HCT116 (cell line): Measurements from ENCODE around the gene CSF1R. TPM values are rescaled to one million over a fixed set of nuclear protein-coding genes. Genes with fewer than 3 reads are reported as not detected.

ENCODE experiments used
- ATAC-seq: fragments of 200-7000 bp; cut with Tn5 transposase; 2 replicates; pipeline ENCODE4 v1.9.1; 2020; ENCODE audit warnings: mild to moderate bottlenecking, moderate library complexity
- BruUV-seq: library from RNA; stranded (reverse); fragments of 400-500 nt; replicated peaks from 2 replicates; lab custom pipeline; 2021; lab: Mats Ljungman, UMichigan
- CTCF ChIA-PET: fragments of 300-600 bp; sonication (Branson Sonifier 250); formaldehyde crosslinking; loops from one replicate; lab custom pipeline; 2021; ENCODE audit warnings: antibody characterized with exemption; lab: Charles Lee
- POLR2A ChIA-PET: fragments of 300-600, 350-600 bp; sonication (Branson Sonifier 250); formaldehyde crosslinking; loops from one replicate; lab custom pipeline; 2021; ENCODE audit warnings: antibody characterized with exemption; lab: Charles Lee
- RAD21 ChIA-PET, 2 experiments: fragments of 300-600 bp; sonication (Branson Sonifier 250); formaldehyde crosslinking; loops; one replicate each; lab custom pipeline; 2023; ENCODE audit warnings: low total read pairs in 2 of 2; ENCODE audit not compliant: uncharacterized antibody in 2 of 2, unreplicated experiment in 2 of 2, low non-redundant PET in 1 of 2; lab: Charles Lee
- DNase-seq: peaks from one replicate; pipeline ENCODE4 v3.0.0-alpha.2; 2010; ENCODE audit warnings: low read depth, low spot score
- H2AFZ ChIP-seq: fragments of 200-600 bp; shearing (Covaris generic), sonication (generic); 2 replicates; pipeline ENCODE4 v1.6.1; 2017; ENCODE audit warnings: low read depth, mixed run types, mixed read lengths, antibody characterized with exemption, low read length; ENCODE audit not compliant: poor library complexity, severe bottlenecking
- H3K27ac ChIP-seq: 2 replicates; pipeline ENCODE4 v1.5.1; 2012; ENCODE audit warnings: low read depth, low read length
- H3K27me3 ChIP-seq: fragments of 200-600 bp; sonication (generic); 2 replicates; pipeline ENCODE4 v1.6.1; 2016; ENCODE audit warnings: mixed run types, low read length, mixed read lengths; ENCODE audit not compliant: insufficient read depth
- H3K36me3 ChIP-seq, 2 experiments: fragments of 200-500 bp in 1 of 2; fragments of 200-600 bp in 1 of 2; sonication (Bioruptor generic) in 1 of 2; sonication (generic) in 1 of 2; 2 replicates each; pipeline versions ENCODE4 v1.5.1 to v1.6.1; 2014 to 2016; ENCODE audit warnings: low read length in 2 of 2, inconsistent platforms in 1 of 2, mixed read lengths in 1 of 2, mixed run types in 1 of 2; ENCODE audit not compliant: insufficient read depth in 2 of 2, control insufficient read depth in 1 of 2
- H3K4me1 ChIP-seq, 2 experiments: fragments of 200-600 bp in 1 of 2; sonication (generic) in 1 of 2; 2 replicates each; pipeline versions ENCODE4 v1.5.1 to v1.6.1; 2012 to 2017; ENCODE audit warnings: low read length in 2 of 2, inconsistent platforms in 1 of 2, mild to moderate bottlenecking in 1 of 2, mixed read lengths in 1 of 2, mixed run types in 1 of 2, moderate library complexity in 1 of 2; ENCODE audit not compliant: insufficient read depth in 2 of 2, control insufficient read depth in 1 of 2
- H3K4me2 ChIP-seq: fragments of 200-600 bp; sonication (generic); 2 replicates; pipeline ENCODE4 v1.6.1; 2017; ENCODE audit warnings: mixed run types, low read length, mixed read lengths
- H3K4me3 ChIP-seq, 2 experiments: fragments of 200-600 bp in 1 of 2; sonication (generic) in 1 of 2; replicated peaks in 1 of 2; 2 replicates each; pipeline ENCODE4 v1.5.1; 2011 to 2016; ENCODE audit warnings: low read length in 2 of 2, control low read depth in 1 of 2, low read depth in 1 of 2, mild to moderate bottlenecking in 1 of 2, mixed read lengths in 1 of 2, mixed run types in 1 of 2
- H3K79me2 ChIP-seq: fragments of 200-600 bp; sonication (generic); 2 replicates; pipeline ENCODE4 v1.6.1; 2017; ENCODE audit warnings: mild to moderate bottlenecking, mixed run types, low read length, moderate library complexity, mixed read lengths; ENCODE audit not compliant: insufficient read depth
- H3K9ac ChIP-seq: fragments of 200-600 bp; sonication (generic); 2 replicates; pipeline ENCODE4 v1.6.1; 2016; ENCODE audit warnings: low read length, mixed read lengths
- H3K9me2 ChIP-seq: fragments of 200-600 bp; sonication (generic), shearing (Covaris generic); 2 replicates; pipeline ENCODE4 v1.6.1; 2017; ENCODE audit warnings: mixed run types, mild to moderate bottlenecking, moderate library complexity; ENCODE audit not compliant: insufficient read depth
- H3K9me3 ChIP-seq, 2 experiments: fragments of 200-500 bp in 1 of 2; fragments of 200-600 bp in 1 of 2; sonication (Bioruptor generic) in 1 of 2; sonication (generic) in 1 of 2; 2 replicates each; pipeline ENCODE4 v1.6.1; 2014 to 2017; ENCODE audit warnings: low read length in 2 of 2, mixed read lengths in 2 of 2, inconsistent platforms in 1 of 2, low read depth in 1 of 2, mild to moderate bottlenecking in 1 of 2, mixed run types in 1 of 2, moderate library complexity in 1 of 2; ENCODE audit not compliant: control insufficient read depth in 1 of 2, insufficient read depth in 1 of 2
- H4K20me1 ChIP-seq: fragments of 200-600 bp; sonication (generic), shearing (Covaris generic); 2 replicates; pipeline ENCODE4 v1.6.1; 2017; ENCODE audit warnings: mixed run types, mild to moderate bottlenecking, moderate library complexity; ENCODE audit not compliant: insufficient read depth
- ELF1 ChIP-seq: IDR thresholded peaks from 2 replicates; pipeline ENCODE4 v1.6.1; 2012; ENCODE audit warnings: low read depth, borderline replicate concordance
- RAD21 ChIP-seq: IDR thresholded peaks from 2 replicates; pipeline ENCODE4 v1.6.1; 2012; ENCODE audit warnings: low read depth, mild to moderate bottlenecking
- YY1 ChIP-seq: IDR thresholded peaks from 2 replicates; pipeline ENCODE4 v1.6.1; 2011; ENCODE audit warnings: low read length, low read depth, moderate library complexity, mild to moderate bottlenecking; ENCODE audit not compliant: insufficient replicate concordance; ENCODE audit errors: extremely low read depth
- ZBTB33 ChIP-seq: IDR thresholded peaks from 2 replicates; pipeline ENCODE4 v1.6.1; 2011; ENCODE audit warnings: mild to moderate bottlenecking, low read length, moderate library complexity; ENCODE audit not compliant: insufficient replicate concordance; ENCODE audit errors: extremely low read depth
- intact Hi-C: fragments of 100-400 bp; cut with micrococcal nuclease; formaldehyde crosslinking; loops from 2 replicates; pipeline ENCODE4 v1.10.0; 2022
- total RNA-seq: library from RNA; stranded (reverse); gene quantifications from one replicate; pipeline ENCODE4 v1.2.1, GENCODE V29; 2021; ENCODE audit not compliant: unreplicated experiment

The CSF1R gene
- total RNA-seq, 1 experiment from 2014 or later = 0.17 TPM

- RAD21 ChIA-PET = no interaction called here
- peak overlapping the region; percentile 93 for H3K27ac ChIP-seq
- no peak for ATAC-seq
These were observed 66.1 kb downstream of the CSF1R start for GRCh38 chr5:150020249-150020648.

More at GRCh38 chr5:150020249-150020648, 66.1 kb downstream of the CSF1R start:
- Histone ChIP-seq H3K79me2 (peaks cover 82% of the 10 kb centered on the region), H3K36me3 (peaks cover 33 to 73% of the 10 kb centered on the region in 2 experiments), H3K4me3 (no peak overlapping the region), H3K9me2 (no peaks in the 10 kb centered on the region), H3K27me3 (no peaks in the 10 kb centered on the region), H2AFZ (no peak overlapping the region), H3K4me2 (peak overlapping the region; percentile 76), H3K4me1 (peaks cover 41 to 83% of the 10 kb centered on the region in 2 experiments), H3K9me3 (peaks cover 0 to 11% of the 10 kb centered on the region in 2 experiments; a peak in 1 of 4 replicates), H4K20me1 (no peaks in the 10 kb centered on the region), H3K9ac (0 out of 2 replicates have a peak overlapping the region, but pooled peaks have one; percentile 0)
- no peak for DNase-seq
- CTCF ChIA-PET = interaction anchor here (0.7 to 1.8 kb wide), 2 partner anchors 186 to 194 kb away, joined by 4 read pairs; no protein-coding TSS in a partner anchor
- TF ChIP-seq RAD21 = no peak
- no peak for TF ChIP-seq YY1
- TF ChIP-seq ELF1 = no peak
- TF ChIP-seq ZBTB33 = no peak
- POLR2A ChIA-PET = interaction anchor here (2.5 kb wide), 1 partner anchor 15 kb away, joined by 7 read pairs; no protein-coding TSS in a partner anchor
- no TSS peak for BruUV-seq
- intact Hi-C loops = no loop called here
